Measurements from ENCODE around the gene RGS9.
A peak's percentile ranks its signal among the peaks of the same experiment; 100 is the strongest.
"Not testable (repeated sequence)": the region's sequence is repeated elsewhere in the genome, so short reads cannot be mapped to it uniquely, and the experiment has no call there.

RGS9 gene

GRCh38 chr17:65185062-65185461 is 47.9 kb downstream of the RGS9 start:
- no peak for DNase-seq

- DNase-seq = no peak
Observed at GRCh38 chr17:65185668-65186382, 48.7 kb downstream of the RGS9 start.

GRCh38 chr17:65190467-65191097 is 53.4 kb downstream of the RGS9 start:
- DNase-seq = no peak

- DNase-seq = peak; percentile 24
Observed at GRCh38 chr17:65191811-65192740, 54.9 kb downstream of the RGS9 start.

- DNase-seq = no peak
Observed at GRCh38 chr17:65193305-65193704, 56.1 kb downstream of the RGS9 start.

GRCh38 chr17:65193716-65194293 is 56.6 kb downstream of the RGS9 start:
- DNase-seq = no peak

- no peak for DNase-seq
Observed at GRCh38 chr17:65194670-65195334, 57.6 kb downstream of the RGS9 start.

GRCh38 chr17:65195716-65196115 is 58.5 kb downstream of the RGS9 start:
- no peak for DNase-seq

GRCh38 chr17:65196617-65197016 is 59.4 kb downstream of the RGS9 start:
- no peak for DNase-seq

- DNase-seq = no peak
Observed at GRCh38 chr17:65197201-65197600, 60.0 kb downstream of the RGS9 start.

- DNase-seq = no peak
Observed at GRCh38 chr17:65198653-65199382, 61.6 kb downstream of the RGS9 start.

GRCh38 chr17:65201331-65201730 is 64.2 kb downstream of the RGS9 start:
- no peak for DNase-seq

- DNase-seq = no peak
Observed at GRCh38 chr17:65202844-65203571, 65.8 kb downstream of the RGS9 start.

- no peak for DNase-seq
Observed at GRCh38 chr17:65204001-65204400, 66.8 kb downstream of the RGS9 start.

- no peak for DNase-seq
Observed at GRCh38 chr17:65205655-65206054, 68.5 kb downstream of the RGS9 start.

GRCh38 chr17:65207448-65207847 is 70.3 kb downstream of the RGS9 start:
- not testable (repeated sequence) for DNase-seq

- DNase-seq = no peak
Observed at GRCh38 chr17:65208717-65209116, 71.5 kb downstream of the RGS9 start.

GRCh38 chr17:65218261-65218660 is 81.1 kb downstream of the RGS9 start:
- DNase-seq = no peak

GRCh38 chr17:65219124-65219523 is 82.0 kb downstream of the RGS9 start:
- no peak for DNase-seq

- DNase-seq = no peak
Observed at GRCh38 chr17:65219707-65220106, 82.5 kb downstream of the RGS9 start.

- no peak for DNase-seq
Observed at GRCh38 chr17:65220732-65221131, 83.6 kb downstream of the RGS9 start.

Data from stimulated activated CD4-positive, alpha-beta T cell treated with anti-CD3 and anti-CD28 coated beads, Interleukin-4, amount 100 ng/mL, for 1 hour (primary cell).